Ectodermal cell (in vitro differentiated cells): ENCODE measurements around the gene NUP62.

Source experiments
- H3K27ac ChIP-seq: 2 replicates; pipeline ENCODE4 v1.7.0; 2013; ENCODE audit warnings: mild to moderate bottlenecking, low read depth, low read length; ENCODE audit not compliant: insufficient read depth, poor library complexity, severe bottlenecking
- H3K27me3 ChIP-seq: 2 replicates; pipeline ENCODE4 v1.7.0; 2013; ENCODE audit warnings: mild to moderate bottlenecking, low read length; ENCODE audit not compliant: insufficient read depth, control insufficient read depth, poor library complexity, severe bottlenecking
- H3K36me3 ChIP-seq: one replicate; pipeline ENCODE4 v1.7.0; 2013; ENCODE audit warnings: low read length; ENCODE audit not compliant: control insufficient read depth, insufficient read depth
- H3K4me1 ChIP-seq: one replicate; pipeline ENCODE4 v1.7.0; 2013; ENCODE audit warnings: low read length; ENCODE audit not compliant: control insufficient read depth, insufficient read depth
- H3K4me3 ChIP-seq: 2 replicates; pipeline ENCODE4 v1.7.0; 2013; ENCODE audit warnings: low read depth, low read length, control low read depth; ENCODE audit not compliant: insufficient read depth
- H3K9me3 ChIP-seq: 2 replicates; pipeline ENCODE4 v1.7.0; 2013; ENCODE audit warnings: mild to moderate bottlenecking, low read length, moderate library complexity; ENCODE audit not compliant: control insufficient read depth
- WGBS, 2 experiments: methylation state at CpG; one replicate each; pipeline ENCODE4 v1.1.7; 2013; ENCODE audit warnings: missing lambda C conversion rate in 2 of 2; 5-methylcytosine and 5-hydroxymethylcytosine counted together

The NUP62 gene

DNA sequence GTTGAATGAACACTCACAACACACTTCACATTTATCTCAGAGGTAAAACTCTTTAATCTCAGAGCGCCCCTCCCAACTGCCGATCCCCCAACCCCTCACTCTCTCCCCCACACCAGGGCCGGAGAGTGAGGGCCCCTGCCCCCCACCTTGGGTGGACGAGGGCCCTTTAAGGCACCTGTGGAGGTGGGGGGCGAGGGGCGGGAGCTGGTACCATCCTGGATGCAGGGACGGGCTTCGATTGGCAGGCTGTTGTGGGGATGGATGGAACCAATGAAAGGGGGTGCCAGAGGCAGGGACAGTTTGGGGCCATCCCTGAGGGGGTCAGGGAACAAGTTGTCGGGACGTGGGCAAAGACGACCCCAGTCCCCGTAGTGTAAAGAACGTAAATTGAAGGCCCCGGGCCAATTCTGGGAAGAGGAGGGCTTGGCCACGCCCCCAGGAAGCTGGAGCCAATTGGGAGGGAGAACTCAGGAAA lies 60.3 kb downstream of the NUP62 start:
- Histone ChIP-seq H3K4me1 (peaks cover 7% of the 10 kb centered on the region), H3K4me3 (peak overlapping the region; percentile 37), H3K9me3 (no peaks in the 10 kb centered on the region), H3K27me3 (no peaks in the 10 kb centered on the region), H3K36me3 (peaks cover 11% of the 10 kb centered on the region), H3K27ac (peak overlapping the region; percentile 52)
- WGBS, 2 experiments = 7 to 10% methylated on average over 14 to 15 of the region's 15 CpGs

- 0% methylated on average over 65 of the region's 65 CpGs for WGBS, 2 experiments
- H3K4me1 ChIP-seq = peaks cover 7% of the 10 kb centered on the region
- H3K9me3 ChIP-seq = no peaks in the 10 kb centered on the region
- H3K36me3 ChIP-seq = peaks cover 20% of the 10 kb centered on the region
- peak within 1 kb of the TSS; percentile 77 for H3K27ac ChIP-seq
- peak within 1 kb of the TSS; percentile 73 for H3K4me3 ChIP-seq
- H3K27me3 ChIP-seq = no peaks in the 10 kb centered on the region
These were observed 62.1 kb downstream of the NUP62 start, which contains the start of gene PNKP for GRCh38 chr19:49866933-49867782. Gene PNKP (minus strand): TSS chr19:49867576. CDS start chr19:49867204, 372 bp downstream.

DNA sequence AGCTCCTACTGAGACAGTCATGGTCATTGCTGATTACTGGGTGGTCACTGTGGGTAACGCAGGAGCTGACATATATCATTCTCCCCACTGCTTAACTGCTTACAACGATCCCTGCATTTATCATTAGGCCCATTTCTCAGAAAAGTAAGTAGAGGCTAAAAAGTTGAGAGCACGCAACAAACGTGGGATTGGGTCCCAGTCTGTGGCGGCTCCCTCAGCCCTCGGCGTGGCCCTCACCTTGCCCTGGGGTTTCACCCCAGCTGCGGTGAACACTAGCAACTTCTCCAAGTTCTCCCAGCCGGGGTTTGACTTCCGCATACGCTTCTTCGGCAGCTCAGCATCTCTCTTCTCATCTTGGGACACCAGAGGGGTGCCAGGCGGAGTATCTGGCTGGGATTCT lies 64.4 kb downstream of the NUP62 start:
- no peaks in the 10 kb centered on the region for H3K27me3 ChIP-seq
- H3K4me3 ChIP-seq = peak overlapping the region; percentile 17
- H3K27ac ChIP-seq = no peak overlapping the region
- no peaks in the 10 kb centered on the region for H3K9me3 ChIP-seq
- peaks cover 35% of the 10 kb centered on the region for H3K36me3 ChIP-seq
- 94% methylated on average over 13 of the region's 13 CpGs for WGBS, 2 experiments
- H3K4me1 ChIP-seq = peaks cover 7% of the 10 kb centered on the region

DNA sequence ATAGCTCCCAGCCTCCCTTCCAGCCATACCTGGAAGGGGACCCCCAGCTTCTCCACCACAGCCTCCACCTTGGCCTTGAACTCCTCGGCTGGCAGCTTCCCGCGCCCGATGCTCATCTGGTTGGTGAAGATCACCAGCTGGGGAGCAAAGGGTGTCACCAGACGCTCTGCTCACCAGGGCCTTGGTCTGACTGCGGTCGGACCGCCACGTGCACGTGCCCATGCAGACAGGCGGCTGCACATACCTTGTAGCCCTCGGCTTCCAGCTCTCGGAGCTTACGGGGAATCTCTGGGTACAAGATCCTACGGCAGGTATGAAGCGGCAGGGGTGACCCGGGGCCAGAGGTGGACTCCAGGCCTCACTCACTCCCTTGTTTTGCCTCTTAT lies 65.4 kb downstream of the NUP62 start:
- WGBS, 2 experiments = 96% methylated on average over 17 of the region's 17 CpGs

GRCh38 chr19:49863254-49863934 lies 65.9 kb downstream of the NUP62 start:
- Histone ChIP-seq H3K9me3 (no peaks in the 10 kb centered on the region), H3K27me3 (no peaks in the 10 kb centered on the region), H3K4me3 (no peak overlapping the region), H3K4me1 (peaks cover 7% of the 10 kb centered on the region), H3K27ac (no peak overlapping the region), H3K36me3 (peaks cover 47% of the 10 kb centered on the region)
- 93 to 94% methylated on average over 24 of the region's 24 CpGs for WGBS, 2 experiments

More for the DNA sequence above, 65.4 kb downstream of the NUP62 start:
- H3K9me3 ChIP-seq = no peaks in the 10 kb centered on the region
- H3K4me3 ChIP-seq = no peak overlapping the region
- H3K27ac ChIP-seq = no peak overlapping the region
- H3K4me1 ChIP-seq = peaks cover 7% of the 10 kb centered on the region
- H3K27me3 ChIP-seq = no peaks in the 10 kb centered on the region
- H3K36me3 ChIP-seq = peaks cover 43% of the 10 kb centered on the region

DNA sequence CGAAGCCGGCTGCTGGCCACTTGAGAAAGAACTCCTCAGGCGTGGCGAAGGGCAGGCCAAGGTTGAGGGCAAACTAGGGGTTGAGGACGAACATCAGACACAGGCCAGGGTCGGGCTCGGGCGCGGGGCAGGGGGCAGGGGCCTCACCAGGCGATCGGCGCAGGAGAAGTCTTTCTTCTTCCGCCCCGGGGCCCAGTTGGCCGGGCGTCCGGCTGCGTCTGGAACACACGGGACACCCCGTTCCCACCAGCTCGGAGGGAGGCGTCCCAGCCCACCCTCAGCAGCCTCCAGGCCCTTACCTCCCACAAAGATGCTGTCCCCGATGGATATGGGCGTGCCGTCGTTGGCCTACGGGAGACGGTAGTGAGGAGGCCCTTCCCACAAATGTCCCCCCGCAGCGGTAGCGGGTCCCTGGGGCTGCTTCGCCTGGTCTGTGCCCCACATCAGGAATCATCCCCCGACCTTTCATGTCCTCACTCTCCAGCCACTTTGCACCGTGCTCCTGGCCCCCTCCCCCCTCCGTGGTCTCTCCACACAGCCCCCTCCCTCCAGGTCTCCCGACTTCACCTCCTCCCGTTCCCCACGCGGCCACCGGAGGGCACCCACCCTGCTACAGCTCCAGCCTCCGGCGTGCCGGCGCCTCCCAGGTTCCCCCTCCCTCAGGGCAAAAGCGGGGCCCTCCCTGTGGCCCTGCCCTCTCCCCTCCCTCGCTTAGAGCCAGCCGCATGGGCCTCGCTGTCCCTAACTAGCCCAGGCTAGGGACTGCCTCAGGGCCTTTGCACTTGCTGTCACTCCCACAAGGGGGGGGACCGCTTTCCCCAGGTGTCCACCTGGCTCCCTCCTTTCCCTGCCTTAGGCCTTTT lies 66.7 kb downstream of the NUP62 start:
- Histone ChIP-seq H3K27ac (no peak overlapping the region), H3K4me3 (no peak overlapping the region), H3K4me1 (peaks cover 7% of the 10 kb centered on the region), H3K9me3 (no peaks in the 10 kb centered on the region), H3K36me3 (peaks cover 54% of the 10 kb centered on the region), H3K27me3 (no peaks in the 10 kb centered on the region)
- WGBS, 2 experiments = 80 to 83% methylated on average over 49 of the region's 49 CpGs

- H3K4me1 ChIP-seq = peaks cover 7% of the 10 kb centered on the region
- no peaks in the 10 kb centered on the region for H3K9me3 ChIP-seq
- peaks cover 62% of the 10 kb centered on the region for H3K36me3 ChIP-seq
- no peaks in the 10 kb centered on the region for H3K27me3 ChIP-seq
- H3K4me3 ChIP-seq = no peak overlapping the region
- WGBS, 2 experiments = 93 to 94% methylated on average over 59 to 60 of the region's 60 CpGs
- no peak overlapping the region for H3K27ac ChIP-seq
These were observed 67.5 kb downstream of the NUP62 start for GRCh38 chr19:49861541-49862378.

- Histone ChIP-seq H3K27me3 (no peaks in the 10 kb centered on the region), H3K9me3 (no peaks in the 10 kb centered on the region), H3K4me1 (peaks cover 5% of the 10 kb centered on the region), H3K4me3 (no peak overlapping the region), H3K36me3 (peaks cover 69% of the 10 kb centered on the region), H3K27ac (no peak overlapping the region)
- WGBS, 2 experiments = 73 to 76% methylated on average over 13 of the region's 13 CpGs
These were observed 68.2 kb downstream of the NUP62 start for GRCh38 chr19:49861107-49861506.

DNA sequence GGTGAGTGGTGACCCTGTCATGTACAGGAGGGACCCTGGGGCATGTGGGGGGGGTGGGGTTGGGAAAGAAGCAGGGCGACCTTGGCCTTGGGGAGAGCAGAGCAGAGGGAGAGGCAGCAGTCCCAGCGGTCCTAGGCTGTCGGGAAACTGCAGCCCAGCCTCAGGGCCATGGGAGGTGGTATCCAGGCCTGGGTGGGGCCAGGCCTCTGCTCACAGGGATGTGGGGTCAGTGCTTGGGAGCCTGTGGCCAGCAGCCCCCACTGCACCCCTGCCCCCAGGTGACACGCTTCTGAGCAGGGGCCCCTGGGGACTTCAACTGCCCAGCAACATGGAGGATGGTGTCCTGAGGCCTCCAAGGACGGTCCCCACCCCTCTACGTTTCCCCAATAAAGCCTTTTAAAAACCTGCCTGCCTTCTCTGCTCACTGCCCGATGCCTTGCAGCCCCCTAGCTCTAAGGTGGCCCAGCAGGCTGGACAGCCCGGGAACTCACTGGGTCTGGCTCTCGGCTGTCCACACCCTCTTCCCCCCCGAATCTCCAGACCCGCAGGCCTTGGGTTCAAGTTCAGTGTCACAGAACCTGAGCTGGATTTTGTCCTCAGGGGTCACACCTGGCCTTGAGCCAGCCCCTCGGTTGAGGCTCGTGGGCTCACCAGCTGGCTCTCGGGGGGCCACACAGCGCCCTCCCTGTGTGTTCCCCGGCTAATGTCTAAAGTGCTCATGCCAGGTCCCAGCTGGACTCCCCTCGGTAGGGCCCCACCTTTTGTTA lies 68.8 kb downstream of the NUP62 start:
- Histone ChIP-seq H3K4me3 (no peak overlapping the region), H3K9me3 (no peaks in the 10 kb centered on the region), H3K36me3 (peaks cover 74% of the 10 kb centered on the region), H3K27ac (no peak overlapping the region), H3K27me3 (no peaks in the 10 kb centered on the region), H3K4me1 (no peaks in the 10 kb centered on the region)
- 91 to 92% methylated on average over 17 of the region's 17 CpGs for WGBS, 2 experiments
